ENCODE results near the gene PADI4. TPM values are rescaled to one million over a fixed set of nuclear protein-coding genes. Genes with fewer than 3 reads are reported as not detected.

PADI4 gene
- total RNA-seq, 1 donor from 2014 or later: 0.74 TPM

DNA sequence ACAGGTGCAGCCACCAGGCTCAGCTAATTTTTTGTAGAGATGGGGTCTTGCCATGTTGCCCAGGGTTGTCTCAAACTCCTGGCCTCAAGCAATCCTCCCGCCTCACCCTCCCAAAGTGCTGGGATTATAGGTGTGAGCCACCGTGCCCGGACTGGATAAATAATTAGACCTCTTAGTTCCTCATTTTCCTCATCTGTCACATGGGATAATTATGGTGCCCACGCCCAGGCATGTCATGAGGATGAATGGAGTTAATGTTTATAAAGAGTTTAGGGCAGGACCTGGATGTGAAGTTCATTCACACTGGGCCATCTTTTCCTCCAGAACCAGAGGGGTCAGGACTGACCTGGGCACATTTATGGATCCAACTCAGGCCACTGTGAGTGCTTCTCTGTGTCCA lies 35.4 kb upstream of the PADI4 start:
- H3K27me3 ChIP-seq: no peaks in the 10 kb centered on the region
- TF ChIP-seq, protein P1, sequence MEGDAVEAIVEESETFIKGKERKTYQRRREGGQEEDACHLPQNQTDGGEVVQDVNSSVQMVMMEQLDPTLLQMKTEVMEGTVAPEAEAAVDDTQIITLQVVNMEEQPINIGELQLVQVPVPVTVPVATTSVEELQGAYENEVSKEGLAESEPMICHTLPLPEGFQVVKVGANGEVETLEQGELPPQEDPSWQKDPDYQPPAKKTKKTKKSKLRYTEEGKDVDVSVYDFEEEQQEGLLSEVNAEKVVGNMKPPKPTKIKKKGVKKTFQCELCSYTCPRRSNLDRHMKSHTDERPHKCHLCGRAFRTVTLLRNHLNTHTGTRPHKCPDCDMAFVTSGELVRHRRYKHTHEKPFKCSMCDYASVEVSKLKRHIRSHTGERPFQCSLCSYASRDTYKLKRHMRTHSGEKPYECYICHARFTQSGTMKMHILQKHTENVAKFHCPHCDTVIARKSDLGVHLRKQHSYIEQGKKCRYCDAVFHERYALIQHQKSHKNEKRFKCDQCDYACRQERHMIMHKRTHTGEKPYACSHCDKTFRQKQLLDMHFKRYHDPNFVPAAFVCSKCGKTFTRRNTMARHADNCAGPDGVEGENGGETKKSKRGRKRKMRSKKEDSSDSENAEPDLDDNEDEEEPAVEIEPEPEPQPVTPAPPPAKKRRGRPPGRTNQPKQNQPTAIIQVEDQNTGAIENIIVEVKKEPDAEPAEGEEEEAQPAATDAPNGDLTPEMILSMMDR (IDR thresholded peaks at IDR 0.05): no peak
- TF ChIP-seq POLR2AphosphoS5 (IDR thresholded peaks at IDR 0.05; ENCODE audit: insufficient read depth in 1 of 2, low read depth in 1 of 2) (no peak), POLR2A (IDR thresholded peaks at IDR 0.05) (no peak)
- no peaks in the 10 kb centered on the region for H3K4me1 ChIP-seq
- no peak for DNase-seq (ENCODE audit: extremely low spot score in 2 of 2)
- H3K36me3 ChIP-seq: no peaks in the 10 kb centered on the region
- no peaks in the 10 kb centered on the region for H3K9me3 ChIP-seq
- intact Hi-C loops (cut with DNase I): no loop called here
- H3K27ac ChIP-seq: no peak overlapping the region
- no peak overlapping the region for H3K4me3 ChIP-seq

DNA sequence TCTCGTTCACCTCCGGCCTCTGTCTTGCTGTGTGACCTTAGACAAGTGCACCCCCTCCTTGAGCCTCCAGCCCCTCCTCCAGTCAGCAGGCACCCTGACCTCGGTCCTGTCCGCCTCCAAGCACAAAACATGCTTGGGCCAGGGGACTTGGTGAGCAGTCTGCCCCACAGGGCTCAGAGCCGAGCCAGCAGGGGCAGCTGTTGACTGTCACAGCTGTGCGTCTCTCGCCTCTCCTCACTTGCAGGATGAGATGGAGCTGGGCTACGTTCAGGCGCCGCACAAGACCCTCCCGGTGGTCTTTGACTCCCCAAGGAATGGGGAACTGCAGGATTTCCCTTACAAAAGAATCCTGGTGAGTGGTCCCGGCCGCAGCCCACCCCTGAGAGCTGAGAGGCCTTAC lies 34.9 kb upstream of the PADI4 start:
- TF ChIP-seq, protein P1 (IDR thresholded peaks at IDR 0.05): no peak
- TF ChIP-seq POLR2A (IDR thresholded peaks at IDR 0.05) (no peak), POLR2AphosphoS5 (IDR thresholded peaks at IDR 0.05; ENCODE audit: insufficient read depth in 1 of 2, low read depth in 1 of 2) (no peak)
- H3K27me3 ChIP-seq: no peaks in the 10 kb centered on the region
- H3K27ac ChIP-seq: no peak overlapping the region
- H3K4me3 ChIP-seq: no peak overlapping the region
- no peaks in the 10 kb centered on the region for H3K9me3 ChIP-seq
- DNase-seq (ENCODE audit: extremely low spot score in 2 of 2): no peak
- intact Hi-C loops (cut with DNase I): no loop called here
- no peaks in the 10 kb centered on the region for H3K4me1 ChIP-seq
- H3K36me3 ChIP-seq: no peaks in the 10 kb centered on the region

DNA sequence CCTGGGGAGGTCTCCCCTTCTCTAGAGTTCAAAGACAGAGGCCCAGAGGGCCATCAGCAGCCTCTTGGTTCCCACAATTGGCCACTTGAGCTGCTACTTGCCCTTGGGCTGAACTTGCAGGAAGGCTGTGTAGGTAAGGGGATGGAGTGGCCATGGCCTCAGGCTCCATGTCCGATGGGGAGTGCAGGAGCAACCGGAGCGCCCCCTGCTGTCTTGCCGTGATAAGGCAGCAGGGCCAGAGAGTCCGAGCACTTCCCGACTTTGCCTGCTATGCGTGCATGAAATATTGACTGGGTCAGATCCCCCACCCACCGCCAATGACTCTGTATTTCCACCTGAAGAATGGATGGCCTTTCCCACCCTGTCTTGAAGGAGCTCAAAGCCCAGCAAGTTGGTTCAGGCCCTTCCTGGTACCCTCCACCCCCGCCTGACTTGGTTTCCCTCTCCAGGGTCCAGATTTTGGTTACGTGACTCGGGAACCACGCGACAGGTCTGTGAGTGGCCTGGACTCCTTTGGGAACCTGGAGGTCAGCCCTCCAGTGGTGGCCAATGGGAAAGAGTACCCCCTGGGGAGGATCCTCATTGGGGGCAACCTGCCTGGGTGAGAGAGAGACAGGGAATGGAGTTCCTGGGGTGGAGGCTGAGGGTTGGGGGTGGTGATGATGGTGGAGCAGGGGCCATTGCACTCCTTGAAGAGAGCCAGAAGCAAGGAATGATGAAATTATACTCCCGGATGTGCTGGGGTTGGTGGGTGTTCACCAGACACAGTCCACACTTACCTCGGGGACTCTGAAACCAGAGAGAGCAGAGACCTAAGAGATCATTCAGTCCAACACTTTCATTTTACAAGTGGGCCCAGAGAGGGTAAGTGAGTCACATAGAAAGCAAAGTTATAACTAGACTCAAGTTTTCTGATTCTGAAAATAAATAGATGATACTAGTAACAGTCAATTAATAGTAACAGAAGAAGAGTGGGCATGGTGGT lies 33.5 kb upstream of the PADI4 start:
- Histone ChIP-seq H3K9me3 (no peaks in the 10 kb centered on the region), H3K4me1 (no peaks in the 10 kb centered on the region), H3K4me3 (no peak overlapping the region), H3K27ac (no peak overlapping the region), H3K27me3 (no peaks in the 10 kb centered on the region), H3K36me3 (no peaks in the 10 kb centered on the region)
- intact Hi-C loops (cut with DNase I): no loop called here
- no peak for DNase-seq (ENCODE audit: extremely low spot score in 2 of 2)
- TF ChIP-seq, protein P1 (IDR thresholded peaks at IDR 0.05): no peak
- TF ChIP-seq POLR2AphosphoS5 (IDR thresholded peaks at IDR 0.05; ENCODE audit: insufficient read depth in 1 of 2, low read depth in 1 of 2) (no peak), POLR2A (IDR thresholded peaks at IDR 0.05) (no peak)

DNA sequence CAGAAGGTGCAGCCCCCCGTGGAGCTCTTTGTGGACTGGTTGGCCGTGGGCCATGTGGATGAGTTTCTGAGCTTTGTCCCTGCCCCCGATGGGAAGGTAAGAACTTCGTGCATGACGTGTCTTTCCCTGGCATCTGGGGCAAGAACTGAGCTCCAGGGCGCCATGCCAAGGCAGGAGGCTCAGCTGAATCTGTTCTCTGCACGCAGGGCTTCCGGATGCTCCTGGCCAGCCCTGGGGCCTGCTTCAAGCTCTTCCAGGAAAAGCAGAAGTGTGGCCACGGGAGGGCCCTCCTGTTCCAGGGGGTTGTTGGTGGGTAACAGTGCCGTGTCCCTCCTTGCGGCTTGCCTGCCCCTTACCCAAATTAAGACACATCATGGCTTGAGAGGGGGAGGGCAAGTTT lies 31.4 kb upstream of the PADI4 start:
- no peaks in the 10 kb centered on the region for H3K27me3 ChIP-seq
- no peak for DNase-seq (ENCODE audit: extremely low spot score in 2 of 2)
- intact Hi-C loops (cut with DNase I): no loop called here

More for the DNA sequence above, 31.4 kb upstream of the PADI4 start:
- Histone ChIP-seq H3K9me3 (no peaks in the 10 kb centered on the region), H3K27ac (no peak overlapping the region), H3K36me3 (no peaks in the 10 kb centered on the region), H3K4me3 (no peak overlapping the region), H3K4me1 (no peaks in the 10 kb centered on the region)
- no peak for TF ChIP-seq POLR2A (IDR thresholded peaks at IDR 0.05)
- TF ChIP-seq POLR2AphosphoS5 (IDR thresholded peaks at IDR 0.05; ENCODE audit: insufficient read depth in 1 of 2, low read depth in 1 of 2): no peak
- TF ChIP-seq, protein P1 (IDR thresholded peaks at IDR 0.05): no peak
